ENCODE measurements around the gene FBXO7. TPM values are rescaled to one million over a fixed set of nuclear protein-coding genes. Genes with fewer than 3 reads are reported as not detected.

The FBXO7 gene
- total and polyA plus RNA-seq, 9 of the 15 experiments (the other 6 are each of a cell fraction or from before 2014, with no cell fraction given) = 34.0 to 162 (median 85.2) TPM

DNA sequence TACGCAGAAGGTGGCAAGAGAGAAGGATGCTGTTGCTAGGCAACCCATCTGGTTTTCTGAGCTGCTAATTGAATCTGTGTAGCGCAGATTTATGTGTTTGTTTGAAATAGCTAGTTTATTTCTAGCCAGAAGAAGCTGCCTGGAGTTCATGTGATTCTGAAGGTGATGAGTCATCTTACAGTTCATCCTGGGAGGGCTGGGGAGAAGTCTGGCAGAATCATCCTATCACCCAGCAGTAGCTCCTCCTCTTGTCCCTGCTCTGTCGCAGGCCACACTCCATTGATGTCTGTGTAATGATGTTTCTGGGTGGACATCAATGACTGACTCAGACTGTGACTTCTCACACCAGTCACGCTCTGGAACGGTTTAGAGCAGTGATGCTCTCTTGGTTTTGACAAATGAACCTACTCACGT lies 4.8 kb upstream of the FBXO7 start (continued):
- TF ChIP-seq PBX2 (CRISPR knock-in tag; IDR thresholded peaks at IDR 0.05; ENCODE audit: low read depth) (no peak), PBX2 (tag; conservative IDR thresholded peaks at IDR 0.05; ENCODE audit: low read depth) (peak; percentile 68), DPF2 (IDR thresholded peaks at IDR 0.05) (no peak), ZC3H8 (IDR thresholded peaks at IDR 0.05) (no peak), MYBL2 (IDR thresholded peaks at IDR 0.05; ENCODE audit: low read depth) (no peak), MYBL2 (CRISPR knock-in tag; IDR thresholded peaks at IDR 0.05; ENCODE audit: borderline replicate concordance) (no peak), JUN (IDR thresholded peaks at IDR 0.05; ENCODE audit: borderline replicate concordance, low read depth, low read length) (0 out of 2 replicates have a peak, but pooled peaks have one; percentile 41), JUN (CRISPR knock-in tag; IDR thresholded peaks at IDR 0.05; ENCODE audit: borderline replicate concordance) (no peak), ZNF316 (IDR thresholded peaks at IDR 0.05) (peak; percentile 78), KDM1A (IDR thresholded peaks at IDR 0.05) (peak; percentile 89 to 91), HDAC1 (IDR thresholded peaks at IDR 0.05) (peak in 1 of 2 experiments; percentile 56; a peak in 2 of 4 replicates)
- TF ChIP-seq, protein P1, sequence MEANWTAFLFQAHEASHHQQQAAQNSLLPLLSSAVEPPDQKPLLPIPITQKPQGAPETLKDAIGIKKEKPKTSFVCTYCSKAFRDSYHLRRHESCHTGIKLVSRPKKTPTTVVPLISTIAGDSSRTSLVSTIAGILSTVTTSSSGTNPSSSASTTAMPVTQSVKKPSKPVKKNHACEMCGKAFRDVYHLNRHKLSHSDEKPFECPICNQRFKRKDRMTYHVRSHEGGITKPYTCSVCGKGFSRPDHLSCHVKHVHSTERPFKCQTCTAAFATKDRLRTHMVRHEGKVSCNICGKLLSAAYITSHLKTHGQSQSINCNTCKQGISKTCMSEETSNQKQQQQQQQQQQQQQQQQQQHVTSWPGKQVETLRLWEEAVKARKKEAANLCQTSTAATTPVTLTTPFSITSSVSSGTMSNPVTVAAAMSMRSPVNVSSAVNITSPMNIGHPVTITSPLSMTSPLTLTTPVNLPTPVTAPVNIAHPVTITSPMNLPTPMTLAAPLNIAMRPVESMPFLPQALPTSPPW (CRISPR knock-in tag; IDR thresholded peaks at IDR 0.05) = no peak
- TF ChIP-seq, protein P2, sequence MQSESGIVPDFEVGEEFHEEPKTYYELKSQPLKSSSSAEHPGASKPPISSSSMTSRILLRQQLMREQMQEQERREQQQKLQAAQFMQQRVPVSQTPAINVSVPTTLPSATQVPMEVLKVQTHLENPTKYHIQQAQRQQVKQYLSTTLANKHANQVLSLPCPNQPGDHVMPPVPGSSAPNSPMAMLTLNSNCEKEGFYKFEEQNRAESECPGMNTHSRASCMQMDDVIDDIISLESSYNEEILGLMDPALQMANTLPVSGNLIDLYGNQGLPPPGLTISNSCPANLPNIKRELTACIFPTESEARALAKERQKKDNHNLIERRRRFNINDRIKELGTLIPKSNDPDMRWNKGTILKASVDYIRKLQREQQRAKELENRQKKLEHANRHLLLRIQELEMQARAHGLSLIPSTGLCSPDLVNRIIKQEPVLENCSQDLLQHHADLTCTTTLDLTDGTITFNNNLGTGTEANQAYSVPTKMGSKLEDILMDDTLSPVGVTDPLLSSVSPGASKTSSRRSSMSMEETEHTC (IDR thresholded peaks at IDR 0.05) = no peak
